Endodermal cell (in vitro differentiated cells): ENCODE data around the gene MYO1A. TPM values are rescaled to one million over a fixed set of nuclear protein-coding genes. Genes with fewer than 3 reads are reported as not detected.

Experiments
- DNase-seq: peaks from one replicate; pipeline ENCODE4 v3.0.0-alpha.2; 2017
- H3K27ac ChIP-seq: 2 replicates; pipeline ENCODE4 v1.5.1; 2013; ENCODE audit warnings: mild to moderate bottlenecking, low read depth, low read length, moderate library complexity
- H3K27me3 ChIP-seq: 2 replicates; pipeline ENCODE4 v1.6.1; 2013; ENCODE audit warnings: mild to moderate bottlenecking, low read length, moderate library complexity; ENCODE audit not compliant: insufficient read depth, control insufficient read depth, poor library complexity, severe bottlenecking
- H3K36me3 ChIP-seq: 2 replicates; pipeline ENCODE4 v1.7.0; 2013; ENCODE audit warnings: mild to moderate bottlenecking, low read length, moderate library complexity; ENCODE audit not compliant: control insufficient read depth, insufficient read depth
- H3K4me1 ChIP-seq: one replicate; pipeline ENCODE4 v1.7.0; 2013; ENCODE audit warnings: low read length; ENCODE audit not compliant: control insufficient read depth, insufficient read depth
- H3K4me3 ChIP-seq: 2 replicates; pipeline ENCODE4 v1.5.1; 2013; ENCODE audit warnings: mild to moderate bottlenecking, low read length, moderate library complexity
- H3K9ac ChIP-seq: 2 replicates; pipeline ENCODE4 v1.6.1; 2013; ENCODE audit warnings: mild to moderate bottlenecking, low read length, moderate library complexity; ENCODE audit not compliant: poor library complexity, severe bottlenecking; ENCODE audit errors: extremely low read depth
- H3K9me3 ChIP-seq: 2 replicates; pipeline ENCODE4 v1.6.1; 2013; ENCODE audit warnings: mild to moderate bottlenecking, low read length, moderate library complexity; ENCODE audit not compliant: control insufficient read depth
- H3K27ac Mint-ChIP-seq: 2 replicates; pipeline ENCODE4 v1.8.0; 2020; ENCODE audit warnings: mixed read lengths
- H3K27me3 Mint-ChIP-seq: 2 replicates; pipeline ENCODE4 v1.8.0; 2021; ENCODE audit warnings: mild to moderate bottlenecking, mixed read lengths; ENCODE audit not compliant: insufficient read depth
- H3K36me3 Mint-ChIP-seq: 2 replicates; pipeline ENCODE4 v1.8.0; 2020; ENCODE audit warnings: low read depth, mixed read lengths
- H3K4me1 Mint-ChIP-seq: 2 replicates; pipeline ENCODE4 v1.8.0; 2020; ENCODE audit warnings: mixed read lengths
- H3K4me3 Mint-ChIP-seq: 2 replicates; pipeline ENCODE4 v1.8.0; 2020; ENCODE audit warnings: mild to moderate bottlenecking, moderate library complexity, mixed read lengths
- H3K9me3 Mint-ChIP-seq: 2 replicates; pipeline ENCODE4 v1.8.0; 2020; ENCODE audit warnings: mild to moderate bottlenecking, mixed read lengths
- WGBS, 2 experiments: methylation state at CpG; one replicate each; pipeline versions ENCODE4 v1.1.5 to v1.1.7; 2013; ENCODE audit warnings: missing lambda C conversion rate in 2 of 2, mixed read lengths in 1 of 2; ENCODE audit not compliant: insufficient coverage in 1 of 2, insufficient read length in 1 of 2; 5-methylcytosine and 5-hydroxymethylcytosine counted together
- total RNA-seq, 2 donors: library from RNA; stranded (reverse); fragmentation: NEBNext Ultra II Directional in 1 of 2; extraction: Animal tissue kit (Norgen Biotek cat#: 25700) in 1 of 2; gene quantifications; 2 replicates in 1 of 2; 3 replicates in 1 of 2; pipeline ENCODE4 v1.2.1, GENCODE V29; 2021
- TF ChIP-seq, protein P1 (sequence below): fragments of 200-600 bp; sonication (generic); conservative IDR thresholded peaks from 2 replicates; pipeline ENCODE4 v1.5.0; 2021; ENCODE audit warnings: antibody characterized with exemption, mild to moderate bottlenecking

The MYO1A gene
- total RNA-seq, 2 donors from 2014 or later, result 0.77 to 1.7 TPM

DNA sequence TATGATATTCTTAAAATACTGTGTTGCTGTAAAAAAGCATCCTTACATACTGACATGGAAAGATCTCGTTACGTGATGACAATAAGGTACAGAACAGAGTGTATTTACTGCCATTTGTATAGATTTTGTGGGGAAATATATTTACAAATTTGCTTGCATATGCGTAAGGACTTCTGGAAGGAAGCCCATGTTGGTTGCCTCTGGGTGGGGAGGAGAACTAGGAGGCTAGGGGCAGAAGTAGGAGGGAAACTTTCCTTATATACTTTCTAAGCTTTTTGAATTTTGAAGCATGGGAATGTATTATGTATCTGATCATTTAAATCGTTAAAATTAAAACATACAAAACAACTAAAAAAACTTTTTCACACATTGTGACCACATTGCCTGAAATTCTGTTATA is 9.7 kb downstream of the MYO1A start:
- Histone ChIP-seq H3K36me3 (no peaks in the 10 kb centered on the region), H3K27me3 (peaks cover 18% of the 10 kb centered on the region), H3K27ac (no peak overlapping the region), H3K9ac (no peak overlapping the region), H3K4me3 (no peak overlapping the region), H3K9me3 (no peaks in the 10 kb centered on the region), H3K4me1 (no peaks in the 10 kb centered on the region)
- TF ChIP-seq, protein P1, sequence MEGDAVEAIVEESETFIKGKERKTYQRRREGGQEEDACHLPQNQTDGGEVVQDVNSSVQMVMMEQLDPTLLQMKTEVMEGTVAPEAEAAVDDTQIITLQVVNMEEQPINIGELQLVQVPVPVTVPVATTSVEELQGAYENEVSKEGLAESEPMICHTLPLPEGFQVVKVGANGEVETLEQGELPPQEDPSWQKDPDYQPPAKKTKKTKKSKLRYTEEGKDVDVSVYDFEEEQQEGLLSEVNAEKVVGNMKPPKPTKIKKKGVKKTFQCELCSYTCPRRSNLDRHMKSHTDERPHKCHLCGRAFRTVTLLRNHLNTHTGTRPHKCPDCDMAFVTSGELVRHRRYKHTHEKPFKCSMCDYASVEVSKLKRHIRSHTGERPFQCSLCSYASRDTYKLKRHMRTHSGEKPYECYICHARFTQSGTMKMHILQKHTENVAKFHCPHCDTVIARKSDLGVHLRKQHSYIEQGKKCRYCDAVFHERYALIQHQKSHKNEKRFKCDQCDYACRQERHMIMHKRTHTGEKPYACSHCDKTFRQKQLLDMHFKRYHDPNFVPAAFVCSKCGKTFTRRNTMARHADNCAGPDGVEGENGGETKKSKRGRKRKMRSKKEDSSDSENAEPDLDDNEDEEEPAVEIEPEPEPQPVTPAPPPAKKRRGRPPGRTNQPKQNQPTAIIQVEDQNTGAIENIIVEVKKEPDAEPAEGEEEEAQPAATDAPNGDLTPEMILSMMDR, result no peak
- H3K9me3 Mint-ChIP-seq, result no peaks in the 10 kb centered on the region
- no peak for DNase-seq
- peaks cover 19% of the 10 kb centered on the region for H3K27me3 Mint-ChIP-seq
- 91 to 100% methylated on average over 2 to 3 of the region's 4 CpGs for WGBS, 2 experiments
- H3K36me3 Mint-ChIP-seq, result no peaks in the 10 kb centered on the region
- no peak overlapping the region for H3K27ac Mint-ChIP-seq
- H3K4me1 Mint-ChIP-seq, result peaks cover 5% of the 10 kb centered on the region
- H3K4me3 Mint-ChIP-seq, result no peak overlapping the region

DNA sequence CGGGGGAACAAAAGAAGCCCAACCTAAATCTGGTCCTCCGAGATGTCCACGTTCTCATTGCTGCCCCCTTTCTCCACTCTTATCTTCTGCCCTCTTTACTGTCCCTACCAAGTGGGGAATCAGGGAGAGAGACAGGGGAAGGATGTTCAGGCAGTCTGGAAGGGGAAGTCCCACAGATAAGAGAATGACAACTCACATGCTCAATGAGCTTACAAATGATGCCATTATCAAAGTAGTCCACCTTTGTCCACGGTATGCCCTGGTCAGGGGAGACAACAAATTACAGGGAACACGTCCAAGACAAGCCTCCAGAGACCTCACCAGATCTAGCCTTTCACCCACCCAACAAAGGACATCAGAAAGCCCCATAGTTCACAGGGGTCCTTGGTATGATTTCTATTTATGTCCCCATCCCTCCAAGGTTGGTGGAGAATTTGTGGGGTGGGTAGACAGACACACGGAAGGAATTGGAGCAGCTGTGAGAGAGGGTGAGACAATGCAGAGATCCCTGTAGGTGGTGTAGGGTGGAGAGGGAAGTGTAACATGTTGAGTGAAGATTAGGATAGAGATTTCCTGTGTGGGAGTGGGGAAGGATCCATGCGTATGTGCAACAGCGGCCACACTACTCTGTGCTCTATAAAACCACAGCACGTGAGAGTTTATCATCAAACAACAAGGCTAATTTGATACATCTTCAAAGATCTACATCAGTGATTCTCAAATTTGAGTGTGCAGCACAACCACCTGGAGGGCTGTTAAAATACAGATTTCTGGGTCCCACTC is 10.7 kb downstream of the MYO1A start:
- Histone ChIP-seq H3K9me3 (no peaks in the 10 kb centered on the region), H3K36me3 (no peaks in the 10 kb centered on the region), H3K27me3 (peaks cover 16% of the 10 kb centered on the region), H3K4me1 (no peaks in the 10 kb centered on the region), H3K9ac (no peak overlapping the region), H3K27ac (no peak overlapping the region), H3K4me3 (no peak overlapping the region)
- Mint-ChIP-seq H3K36me3 (no peaks in the 10 kb centered on the region), H3K4me3 (no peak overlapping the region), H3K4me1 (peaks cover 5% of the 10 kb centered on the region), H3K27ac (no peak overlapping the region), H3K27me3 (peaks cover 16% of the 10 kb centered on the region), H3K9me3 (no peaks in the 10 kb centered on the region)
- TF ChIP-seq, protein P1, result no peak
- 97 to 100% methylated on average over 1 to 9 of the region's 9 CpGs for WGBS, 2 experiments
- DNase-seq, result no peak

DNA sequence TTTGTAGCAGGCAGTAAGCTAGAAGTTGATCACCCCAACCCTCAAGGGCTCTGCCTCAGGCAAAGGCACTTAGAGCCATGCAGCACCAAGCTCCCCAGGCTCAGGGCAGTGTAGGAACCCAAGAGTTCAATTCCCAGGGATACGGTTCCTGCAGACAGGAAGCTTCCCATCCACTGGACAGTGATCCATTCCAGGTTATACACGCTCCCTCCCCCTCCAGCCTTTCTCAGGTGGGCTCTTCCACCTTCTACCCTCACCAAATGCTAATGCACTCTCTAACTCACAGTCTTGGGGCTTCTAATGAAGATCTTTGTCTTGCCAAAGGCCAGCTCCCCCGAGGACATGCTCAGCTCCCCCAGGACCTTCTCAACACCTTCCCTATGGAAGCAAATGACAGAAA is 12.7 kb downstream of the MYO1A start:
- DNase-seq, result peak; percentile 39
- H3K4me3 ChIP-seq, result no peak overlapping the region
- H3K9ac ChIP-seq, result no peak overlapping the region
- Mint-ChIP-seq H3K4me3 (no peak overlapping the region), H3K4me1 (peaks cover 5% of the 10 kb centered on the region), H3K27ac (no peak overlapping the region), H3K27me3 (peaks cover 10% of the 10 kb centered on the region), H3K36me3 (no peaks in the 10 kb centered on the region), H3K9me3 (no peaks in the 10 kb centered on the region)
- WGBS, 2 experiments, result 79% methylated on average over 3 of the region's 3 CpGs
- H3K27me3 ChIP-seq, result no peaks in the 10 kb centered on the region
- H3K4me1 ChIP-seq, result no peaks in the 10 kb centered on the region
- TF ChIP-seq, protein P1, result no peak
- H3K9me3 ChIP-seq, result no peaks in the 10 kb centered on the region
- H3K27ac ChIP-seq, result no peak overlapping the region
- no peaks in the 10 kb centered on the region for H3K36me3 ChIP-seq
